Smooth muscle cell (in vitro differentiated cells): ENCODE measurements around the gene TERT. TPM values are rescaled to one million over a fixed set of nuclear protein-coding genes. Genes with fewer than 3 reads are reported as not detected.

ENCODE experiments used
- DNase-seq: peaks from one replicate; lab custom pipeline; 2025; ENCODE audit not compliant: unreplicated experiment; lab: John Stamatoyannopoulos, UW
- H2AFZ ChIP-seq: fragments of 200-600 bp; sonication (generic); 2 replicates; pipeline ENCODE4 v1.6.0; 2016; ENCODE audit warnings: antibody characterized with exemption, low read depth, mild to moderate bottlenecking
- H3F3A ChIP-seq: fragments of 200-600 bp; sonication (generic); 2 replicates; pipeline ENCODE4 v1.6.0; 2017; ENCODE audit warnings: antibody characterized with exemption, low read depth
- H3K27ac ChIP-seq: fragments of 200-600 bp; sonication (generic); 2 replicates; pipeline ENCODE4 v1.5.1; 2016; ENCODE audit warnings: low read depth, mild to moderate bottlenecking
- H3K27me3 ChIP-seq: fragments of 200-600 bp; sonication (generic); 2 replicates; pipeline ENCODE4 v1.6.1; 2016; ENCODE audit warnings: low read depth, mild to moderate bottlenecking
- H3K36me3 ChIP-seq: fragments of 200-600 bp; sonication (generic); 2 replicates; pipeline ENCODE4 v1.5.1; 2016; ENCODE audit warnings: low read depth
- H3K4me1 ChIP-seq: fragments of 200-600 bp; sonication (generic); 2 replicates; pipeline ENCODE4 v1.5.1; 2016; ENCODE audit warnings: low read depth
- H3K4me2 ChIP-seq: fragments of 200-600 bp; sonication (generic); 2 replicates; pipeline ENCODE4 v1.6.0; 2016; ENCODE audit warnings: mild to moderate bottlenecking
- H3K4me3 ChIP-seq: fragments of 200-600 bp; sonication (generic); 2 replicates; pipeline ENCODE4 v1.5.1; 2016; ENCODE audit warnings: mild to moderate bottlenecking
- H3K79me2 ChIP-seq: fragments of 200-600 bp; sonication (generic); 2 replicates; pipeline ENCODE4 v1.6.0; 2016; ENCODE audit warnings: low read depth, mild to moderate bottlenecking
- H3K9ac ChIP-seq: fragments of 200-600 bp; sonication (generic); 2 replicates; pipeline ENCODE4 v1.6.0; 2016; ENCODE audit warnings: low read depth
- H3K9me3 ChIP-seq: fragments of 200-600 bp; sonication (generic); replicated peaks from 2 replicates; pipeline ENCODE4 v1.5.1; 2016; ENCODE audit warnings: low read depth
- H4K20me1 ChIP-seq: fragments of 200-600 bp; sonication (generic); 2 replicates; pipeline ENCODE4 v1.6.0; 2016; ENCODE audit warnings: low read depth
- WGBS: methylation state at CpG from one replicate; pipeline ENCODE4 v1.1.7; 2016; ENCODE audit warnings: low lambda C conversion rate; 5-methylcytosine and 5-hydroxymethylcytosine counted together
- polyA plus RNA-seq: library from polyadenylated mRNA; unstranded; fragments of >200 nt; fragmentation: Nextera tagmentation; extraction: Ambion mirVana; gene quantifications from 2 replicates; pipeline ENCODE4 v1.2.1, GENCODE V29; 2016
- total RNA-seq: library from RNA; depleted of rRNA; stranded (reverse); fragments of >200 nt; gene quantifications from 2 replicates; pipeline ENCODE4 v1.2.3, GENCODE V29; 2014
- TF ChIP-seq, protein P1 (sequence below): fragments of 200-600 bp; sonication (generic); IDR thresholded peaks from 2 replicates; pipeline ENCODE4 v1.5.1; 2017; ENCODE audit warnings: borderline replicate concordance, mild to moderate bottlenecking, antibody characterized with exemption; ENCODE audit not compliant: insufficient read depth, poor library complexity, severe bottlenecking

TERT gene
- total and polyA plus RNA-seq, 2 experiments from 2014 or later: not detected

DNA sequence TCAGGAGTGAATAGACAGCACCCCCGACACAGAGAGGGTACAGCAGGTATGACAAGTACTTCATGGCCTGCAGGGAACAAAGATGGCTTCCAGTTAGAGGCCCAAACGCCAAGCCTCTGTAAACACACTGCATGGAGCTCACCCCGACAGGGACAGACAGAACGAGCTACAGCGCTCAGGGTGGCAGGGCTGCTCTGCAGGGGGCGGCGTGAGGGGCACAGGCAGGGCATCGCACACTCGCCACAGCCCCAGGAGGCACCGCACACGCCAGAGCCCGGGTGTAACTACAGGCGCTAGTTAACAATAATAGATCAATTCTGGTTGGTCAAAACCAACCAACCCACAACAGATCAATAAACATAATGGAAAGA, 28.9 kb upstream of the TERT start:
- Histone ChIP-seq H3K9me3 (no peaks in the 10 kb centered on the region), H3K27me3 (no peaks in the 10 kb centered on the region), H3K4me1 (no peaks in the 10 kb centered on the region), H3K27ac (no peak overlapping the region), H3K79me2 (no peaks in the 10 kb centered on the region), H4K20me1 (no peaks in the 10 kb centered on the region), H3K4me2 (no peak overlapping the region), H3K9ac (no peak overlapping the region), H3K4me3 (no peak overlapping the region), H3K36me3 (no peaks in the 10 kb centered on the region), H3F3A (peaks cover 19% of the 10 kb centered on the region), H2AFZ (no peak overlapping the region)
- no peak for DNase-seq
- TF ChIP-seq, protein P1, sequence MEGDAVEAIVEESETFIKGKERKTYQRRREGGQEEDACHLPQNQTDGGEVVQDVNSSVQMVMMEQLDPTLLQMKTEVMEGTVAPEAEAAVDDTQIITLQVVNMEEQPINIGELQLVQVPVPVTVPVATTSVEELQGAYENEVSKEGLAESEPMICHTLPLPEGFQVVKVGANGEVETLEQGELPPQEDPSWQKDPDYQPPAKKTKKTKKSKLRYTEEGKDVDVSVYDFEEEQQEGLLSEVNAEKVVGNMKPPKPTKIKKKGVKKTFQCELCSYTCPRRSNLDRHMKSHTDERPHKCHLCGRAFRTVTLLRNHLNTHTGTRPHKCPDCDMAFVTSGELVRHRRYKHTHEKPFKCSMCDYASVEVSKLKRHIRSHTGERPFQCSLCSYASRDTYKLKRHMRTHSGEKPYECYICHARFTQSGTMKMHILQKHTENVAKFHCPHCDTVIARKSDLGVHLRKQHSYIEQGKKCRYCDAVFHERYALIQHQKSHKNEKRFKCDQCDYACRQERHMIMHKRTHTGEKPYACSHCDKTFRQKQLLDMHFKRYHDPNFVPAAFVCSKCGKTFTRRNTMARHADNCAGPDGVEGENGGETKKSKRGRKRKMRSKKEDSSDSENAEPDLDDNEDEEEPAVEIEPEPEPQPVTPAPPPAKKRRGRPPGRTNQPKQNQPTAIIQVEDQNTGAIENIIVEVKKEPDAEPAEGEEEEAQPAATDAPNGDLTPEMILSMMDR: no peak
- 96% methylated on average over 13 of the region's 13 CpGs for WGBS

DNA sequence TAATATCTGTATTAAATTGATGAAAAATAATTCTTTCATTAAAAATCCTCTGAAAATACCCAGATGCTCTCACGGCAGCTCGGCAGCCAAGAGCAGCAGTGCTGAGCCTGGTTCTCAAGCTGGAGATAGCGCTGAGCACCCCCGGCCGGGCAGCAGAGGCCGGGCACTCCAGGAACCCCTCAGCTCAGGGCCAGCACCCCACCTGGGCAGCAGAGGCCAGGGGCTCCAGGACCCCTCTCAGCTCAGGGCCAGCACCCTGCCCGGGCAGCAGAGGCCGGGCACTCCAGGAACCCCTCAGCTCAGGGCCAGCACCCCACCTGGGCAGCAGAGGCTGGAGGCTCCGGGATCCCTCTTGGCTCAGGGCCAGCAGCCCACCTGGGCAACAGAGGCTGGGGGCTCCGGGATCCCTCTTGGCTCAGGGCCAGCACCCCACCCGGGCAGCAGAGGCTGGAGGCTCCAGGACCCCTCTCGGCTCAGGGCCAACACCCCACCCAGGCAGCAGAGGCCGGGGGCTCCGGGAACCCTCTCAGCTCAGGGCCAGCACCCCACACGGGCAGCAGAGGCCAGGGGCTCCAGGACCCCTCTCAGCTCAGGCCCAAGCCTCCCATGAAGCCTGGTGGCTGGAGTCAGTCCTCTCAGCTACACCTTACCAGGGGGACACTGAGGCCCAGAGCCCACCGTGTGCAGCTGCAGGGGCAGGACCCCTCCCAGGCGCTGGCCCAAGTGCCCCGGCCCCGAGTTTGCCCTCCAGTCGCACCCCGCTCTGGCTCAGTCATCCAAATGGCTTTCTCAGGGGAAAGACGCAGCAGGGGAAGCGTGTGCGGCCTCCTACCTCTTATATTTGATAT, 28.3 kb upstream of the TERT start:
- 94% methylated on average over 24 of the region's 24 CpGs for WGBS
- H3K4me2 ChIP-seq: no peak overlapping the region
- no peak overlapping the region for H2AFZ ChIP-seq
- no peak overlapping the region for H3K9ac ChIP-seq
- H3K9me3 ChIP-seq: no peaks in the 10 kb centered on the region
- no peaks in the 10 kb centered on the region for H3K27me3 ChIP-seq
- no peaks in the 10 kb centered on the region for H3K79me2 ChIP-seq
- DNase-seq: no peak
- no peak overlapping the region for H3K4me3 ChIP-seq
- no peaks in the 10 kb centered on the region for H3K36me3 ChIP-seq
- no peaks in the 10 kb centered on the region for H3K4me1 ChIP-seq
- TF ChIP-seq, protein P1: no peak
- H3K27ac ChIP-seq: no peak overlapping the region
- no peaks in the 10 kb centered on the region for H4K20me1 ChIP-seq
- peaks cover 13% of the 10 kb centered on the region for H3F3A ChIP-seq

DNA sequence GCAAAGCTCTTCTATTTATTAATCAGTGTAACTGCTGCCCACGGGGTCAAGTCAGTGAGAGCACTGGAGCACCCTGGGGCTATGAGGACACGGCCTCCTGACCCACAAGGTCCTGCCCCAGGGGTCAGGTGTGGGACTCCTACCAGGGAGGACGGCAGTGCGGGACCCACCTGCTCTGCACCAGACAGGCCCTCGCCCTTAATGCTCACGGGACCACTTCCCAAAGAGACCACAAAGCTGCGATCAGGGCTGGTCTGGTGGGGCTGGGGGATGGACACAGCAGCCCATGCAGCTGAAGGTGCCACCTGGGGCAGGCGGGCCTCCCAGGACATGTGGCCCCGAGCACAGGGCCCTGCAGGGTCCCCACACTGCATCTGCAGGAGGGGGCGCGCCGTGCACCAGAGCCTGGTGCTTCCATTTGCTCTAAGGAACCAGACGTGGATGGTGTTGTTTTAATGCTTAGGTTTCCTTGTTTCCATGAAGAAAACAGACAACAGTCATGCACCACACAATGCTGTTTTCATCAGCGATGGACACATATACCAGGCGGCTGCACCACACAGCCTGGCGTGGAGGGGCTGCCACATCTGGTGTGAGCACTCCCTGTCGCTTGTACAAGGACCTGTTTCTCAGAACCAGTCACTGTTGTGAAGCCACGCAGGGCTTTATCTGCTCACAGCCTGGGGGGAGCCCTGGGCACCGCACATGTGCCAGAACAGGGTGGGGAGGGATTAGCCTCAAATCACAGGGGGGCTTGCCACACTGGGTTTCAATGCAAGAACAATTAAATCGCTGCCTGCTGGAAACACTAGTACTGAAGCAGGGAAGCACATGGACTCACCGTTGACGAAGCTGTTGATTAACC, 27.4 kb upstream of the TERT start:
- no peaks in the 10 kb centered on the region for H3K4me1 ChIP-seq
- H3K9ac ChIP-seq: no peak overlapping the region
- peaks cover 9% of the 10 kb centered on the region for H3F3A ChIP-seq
- H4K20me1 ChIP-seq: no peaks in the 10 kb centered on the region
- TF ChIP-seq, protein P1: no peak
- no peak overlapping the region for H3K27ac ChIP-seq
- H3K79me2 ChIP-seq: no peaks in the 10 kb centered on the region
- H2AFZ ChIP-seq: no peak overlapping the region
- no peaks in the 10 kb centered on the region for H3K27me3 ChIP-seq
- no peak overlapping the region for H3K4me3 ChIP-seq
- no peaks in the 10 kb centered on the region for H3K9me3 ChIP-seq
- DNase-seq: no peak
- no peak overlapping the region for H3K4me2 ChIP-seq
- H3K36me3 ChIP-seq: peaks cover 5% of the 10 kb centered on the region
- WGBS: 97% methylated on average over 19 of the region's 22 CpGs
